Cardiac muscle cell (in vitro differentiated cells and primary cell): Measurements from ENCODE around the gene CYP2A13. TPM values are rescaled to one million over a fixed set of nuclear protein-coding genes. Genes with fewer than 3 reads are reported as not detected.
"Not testable (repeated sequence)": the region's sequence is repeated elsewhere in the genome, so short reads cannot be mapped to it uniquely, and the experiment has no call there.

Source experiments
- DNase-seq, 2 donors: peaks; one replicate each; pipeline versions ENCODE4 v3.0.0 to v3.0.0-alpha.2; 2010 to 2017; ENCODE audit warnings: low read depth in 1 of 2, low spot score in 1 of 2
- H3K27ac ChIP-seq: fragments of 200-600 bp; sonication (generic); 2 replicates; pipeline ENCODE4 v1.5.1; 2016
- H3K27me3 ChIP-seq: fragments of 200-600 bp; sonication (generic); 2 replicates; pipeline ENCODE4 v1.6.0; 2016; ENCODE audit warnings: control low read depth
- H3K36me3 ChIP-seq: fragments of 200-600 bp; sonication (generic); 2 replicates; pipeline ENCODE4 v1.5.1; 2016; ENCODE audit warnings: control low read depth
- H3K4me1 ChIP-seq: fragments of 200-600 bp; sonication (generic); 2 replicates; pipeline ENCODE4 v1.8.1; 2017; ENCODE audit warnings: low read depth, mild to moderate bottlenecking, mixed run types
- H3K4me3 ChIP-seq: fragments of 200-600 bp; sonication (generic); 2 replicates; pipeline ENCODE4 v1.5.1; 2016; ENCODE audit warnings: mild to moderate bottlenecking
- H3K9me3 ChIP-seq: fragments of 200-600 bp; sonication (generic); 2 replicates; pipeline ENCODE4 v1.5.1; 2017; ENCODE audit warnings: low read depth, mild to moderate bottlenecking, control low read depth
- CTCF ChIP-seq: IDR thresholded peaks from 2 replicates; pipeline ENCODE4 v1.5.1; 2012; ENCODE audit warnings: low read depth, mild to moderate bottlenecking, low read length
- polyA plus RNA-seq: library from polyadenylated mRNA; unstranded; fragments of >200 nt; fragmentation: Nextera tagmentation; extraction: Ambion mirVana; gene quantifications from 2 replicates; pipeline ENCODE4 v1.2.1, GENCODE V29; 2016
- total RNA-seq: library from RNA; depleted of rRNA; stranded (reverse); fragments of >200 nt; gene quantifications from 2 replicates; pipeline ENCODE4 v1.2.3, GENCODE V29; 2016

CYP2A13 gene
- total and polyA plus RNA-seq, 2 experiments from 2014 or later: not detected

DNA sequence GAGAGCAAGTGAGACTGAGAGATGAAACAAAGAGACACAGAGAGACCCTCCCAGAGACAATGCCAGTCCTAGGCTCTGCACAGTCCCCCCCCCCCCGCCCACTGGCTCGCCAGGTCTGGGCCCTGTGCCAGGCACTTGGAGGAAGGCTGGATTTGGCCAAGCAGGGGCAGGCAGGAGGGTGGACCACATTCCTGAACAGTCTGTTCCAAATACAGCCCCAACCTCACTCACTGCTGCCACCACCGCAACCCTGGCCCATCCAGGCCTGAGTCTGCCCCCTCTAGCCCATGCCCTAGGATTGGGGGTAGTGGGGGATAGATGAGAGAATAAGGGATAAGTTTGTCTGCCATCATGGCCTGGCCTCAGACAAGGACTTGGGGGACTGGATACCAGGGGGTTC lies 45.0 kb downstream of the CYP2A13 start:
- Histone ChIP-seq H3K9me3 (no peaks in the 10 kb centered on the region), H3K4me3 (no peak overlapping the region), H3K4me1 (no peaks in the 10 kb centered on the region), H3K27ac (no peak overlapping the region), H3K36me3 (no peaks in the 10 kb centered on the region), H3K27me3 (no peaks in the 10 kb centered on the region)
- peak in 1 of 2 donors; percentile 7 for DNase-seq
- TF ChIP-seq CTCF: no peak

DNA sequence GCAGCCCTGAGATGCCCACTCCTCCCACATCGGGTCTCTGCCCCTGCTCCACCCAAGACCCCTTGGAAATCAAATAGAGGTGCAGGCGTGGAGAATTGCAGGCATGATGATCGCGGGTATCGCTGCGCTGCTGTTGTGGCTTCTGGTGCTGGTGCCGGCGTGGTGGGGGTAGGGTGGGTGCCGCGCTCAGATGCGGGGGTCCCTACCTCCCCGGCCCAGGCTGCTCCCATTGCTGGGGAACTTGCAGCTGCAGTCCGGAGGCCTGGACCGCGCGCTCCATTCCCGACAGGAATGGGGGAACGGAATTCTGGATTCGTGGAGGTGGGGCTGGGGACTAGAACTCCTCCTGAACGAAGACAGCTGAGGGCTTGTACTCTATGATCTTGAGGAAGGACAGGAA lies 46.4 kb downstream of the CYP2A13 start:
- H3K4me3 ChIP-seq: no peak overlapping the region
- DNase-seq: no peak
- H3K27me3 ChIP-seq: no peaks in the 10 kb centered on the region
- TF ChIP-seq CTCF: no peak
- no peaks in the 10 kb centered on the region for H3K4me1 ChIP-seq
- no peaks in the 10 kb centered on the region for H3K36me3 ChIP-seq
- no peak overlapping the region for H3K27ac ChIP-seq
- no peaks in the 10 kb centered on the region for H3K9me3 ChIP-seq

- H3K27me3 ChIP-seq, H3K9me3 ChIP-seq, H3K36me3 ChIP-seq, H3K4me1 ChIP-seq: not testable (repeated sequence)
- H3K27ac ChIP-seq: peak overlapping the region; percentile 45
- peak; percentile 73 to 86 for DNase-seq
- peak overlapping the region; percentile 25 for H3K4me3 ChIP-seq
These were observed 47.4 kb downstream of the CYP2A13 start for GRCh38 chr19:41135390-41136384.

DNA sequence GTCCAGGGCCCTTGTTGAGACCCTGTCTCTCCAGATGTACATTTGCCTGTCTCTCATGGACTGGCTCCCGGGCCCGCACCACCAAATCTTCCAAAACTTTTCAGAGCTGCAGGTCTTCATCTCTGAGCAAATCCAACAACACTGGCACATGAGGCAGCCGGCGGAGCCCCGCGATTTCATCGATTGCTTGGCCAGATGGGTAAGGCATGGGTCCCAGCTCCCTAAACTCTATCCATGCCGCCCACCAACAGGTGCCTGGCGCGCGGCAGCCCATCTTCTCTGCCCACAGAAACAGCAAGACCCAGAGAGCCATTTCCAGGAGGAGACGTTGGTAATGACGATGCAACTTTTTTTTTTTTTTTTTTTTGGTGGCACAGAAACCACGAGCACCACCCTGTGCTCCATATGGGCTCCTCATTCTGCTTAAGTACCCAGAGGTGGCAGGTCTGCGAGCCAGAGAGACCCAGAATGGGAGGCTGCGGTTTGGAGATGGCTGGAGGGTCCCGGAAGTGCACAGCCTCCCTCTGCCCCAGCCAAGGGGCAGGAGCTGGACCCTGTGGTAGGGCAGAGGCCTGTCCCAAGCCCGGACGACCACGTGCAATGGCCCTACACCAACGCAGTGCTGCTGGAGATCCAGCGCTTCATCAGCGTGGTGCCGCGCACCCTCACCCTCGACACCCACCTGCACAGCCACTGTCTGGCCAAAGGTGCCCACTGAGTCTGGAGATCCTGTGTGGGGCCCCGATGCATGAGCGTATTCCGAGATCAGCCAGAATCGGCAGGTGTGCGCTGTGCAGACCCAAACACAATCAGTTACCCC lies 48.6 kb downstream of the CYP2A13 start:
- DNase-seq: no peak
- Histone ChIP-seq H3K36me3 (no peaks in the 10 kb centered on the region), H3K27ac (no peak overlapping the region), H3K9me3 (no peaks in the 10 kb centered on the region), H3K27me3 (no peaks in the 10 kb centered on the region), H3K4me1 (no peaks in the 10 kb centered on the region), H3K4me3 (no peak overlapping the region)
- no peak for TF ChIP-seq CTCF

- DNase-seq: peak; percentile 70 to 92
- H3K27ac ChIP-seq: no peak overlapping the region
- H3K4me1 ChIP-seq: no peaks in the 10 kb centered on the region
- H3K27me3 ChIP-seq: no peaks in the 10 kb centered on the region
- H3K4me3 ChIP-seq: no peak overlapping the region
- peak; percentile 74 for TF ChIP-seq CTCF
- no peaks in the 10 kb centered on the region for H3K9me3 ChIP-seq
- no peaks in the 10 kb centered on the region for H3K36me3 ChIP-seq
These were observed 56.2 kb downstream of the CYP2A13 start for GRCh38 chr19:41144403-41144802.

Other genes with a start within 250 kb of the CYP2A13 start
- 0.42 TPM in 1 of 2 replicates, not detected in the other for gene CYP2A6, start 238.0 kb upstream of the CYP2A13 start, total RNA-seq
- 0.25 TPM in 1 of 2 replicates, not detected in the other for gene CYP2A6, start 238.0 kb upstream of the CYP2A13 start, polyA plus RNA-seq
- not detected in 2 replicates for gene CYP2A7, start 206.2 kb upstream of the CYP2A13 start, total RNA-seq
- not detected in 2 replicates for gene CYP2A7, start 206.2 kb upstream of the CYP2A13 start, polyA plus RNA-seq
- gene CYP2B6, start 97.2 kb upstream of the CYP2A13 start, total RNA-seq: not detected in 2 replicates
- gene CYP2B6, start 97.2 kb upstream of the CYP2A13 start, polyA plus RNA-seq: not detected in 2 replicates
- gene CYP2F1, start 26.0 kb downstream of the CYP2A13 start, total RNA-seq: not detected in 2 replicates
- not detected in 2 replicates for gene CYP2F1, start 26.0 kb downstream of the CYP2A13 start, polyA plus RNA-seq
- gene CYP2S1, start 104.8 kb downstream of the CYP2A13 start, total RNA-seq: 1.7 and 1.8 TPM in 2 replicates
- gene CYP2S1, start 104.8 kb downstream of the CYP2A13 start, polyA plus RNA-seq: 0.60 and 2.3 TPM in 2 replicates
- gene AXL, start 130.8 kb downstream of the CYP2A13 start, total RNA-seq: 62.7 and 68.5 TPM in 2 replicates
- gene AXL, start 130.8 kb downstream of the CYP2A13 start, polyA plus RNA-seq: 16.6 and 26.2 TPM in 2 replicates
- gene HNRNPUL1, start 175.9 kb downstream of the CYP2A13 start, total RNA-seq: 159 and 195 TPM in 2 replicates
- 148 and 216 TPM in 2 replicates for gene HNRNPUL1, start 175.9 kb downstream of the CYP2A13 start, polyA plus RNA-seq
- 24.6 and 25.2 TPM in 2 replicates for gene CCDC97, start 221.7 kb downstream of the CYP2A13 start, total RNA-seq
- gene CCDC97, start 221.7 kb downstream of the CYP2A13 start, polyA plus RNA-seq: 29.7 and 32.4 TPM in 2 replicates